HG02588 (cell line): Measurements from ENCODE around the gene DBF4.
"Not testable (repeated sequence)": the region's sequence is repeated elsewhere in the genome, so short reads cannot be mapped to it uniquely, and the experiment has no call there.

ENCODE experiments used
- ATAC-seq: cut with Tn5 transposase; IDR thresholded peaks from one replicate; pipeline ENCODE4 v1.9.1; 2021; ENCODE audit warnings: mild to moderate bottlenecking, moderate library complexity; ENCODE audit not compliant: unreplicated experiment

The DBF4 gene

DNA sequence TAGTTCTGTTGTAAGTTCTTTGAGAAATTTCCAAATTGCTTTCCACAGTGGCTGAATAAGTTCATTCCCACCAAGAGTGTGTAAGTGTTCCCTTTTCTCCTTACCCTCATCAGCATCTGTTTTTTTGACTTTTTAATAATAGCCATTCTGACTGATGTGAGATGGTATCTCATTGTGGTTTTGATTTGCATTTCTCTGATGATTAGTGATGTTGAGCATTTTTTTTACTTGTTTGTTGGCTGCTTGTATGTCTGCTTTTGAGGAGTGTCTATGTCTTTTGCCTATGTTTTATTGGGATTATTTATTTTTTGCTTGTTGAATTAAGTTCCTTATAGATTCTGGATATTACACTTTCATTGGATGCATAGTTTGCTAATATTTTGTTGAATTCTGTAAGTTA lies 69.6 kb downstream of the DBF4 start:
- ATAC-seq, result not testable (repeated sequence)

DNA sequence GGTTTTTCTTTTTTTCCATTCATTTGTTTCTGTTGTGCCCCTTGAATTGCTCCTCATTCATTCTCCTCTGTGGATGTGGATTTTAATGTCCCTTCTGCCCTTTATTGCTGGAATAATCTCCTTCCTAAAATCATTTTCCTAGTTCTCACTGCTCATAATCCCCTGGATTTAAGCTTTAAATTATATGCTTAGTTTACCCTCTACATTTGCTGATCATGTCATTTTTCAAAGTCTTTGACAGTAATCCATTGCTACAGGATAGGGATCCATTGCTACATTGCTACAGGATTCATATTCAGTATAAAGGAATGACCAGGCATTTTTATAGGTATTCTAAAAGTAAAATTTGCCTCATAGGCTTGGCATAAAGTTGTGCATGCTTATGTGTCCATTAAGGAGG lies 72.1 kb downstream of the DBF4 start:
- ATAC-seq, result no peak
